ENCODE data around the gene CAPZA1. TPM values are rescaled to one million over a fixed set of nuclear protein-coding genes. Genes with fewer than 3 reads are reported as not detected.

CAPZA1 gene
- polyA plus RNA-seq, 1 of the 3 experiments (the other 2 are of a cell fraction) = 50.8 TPM

DNA sequence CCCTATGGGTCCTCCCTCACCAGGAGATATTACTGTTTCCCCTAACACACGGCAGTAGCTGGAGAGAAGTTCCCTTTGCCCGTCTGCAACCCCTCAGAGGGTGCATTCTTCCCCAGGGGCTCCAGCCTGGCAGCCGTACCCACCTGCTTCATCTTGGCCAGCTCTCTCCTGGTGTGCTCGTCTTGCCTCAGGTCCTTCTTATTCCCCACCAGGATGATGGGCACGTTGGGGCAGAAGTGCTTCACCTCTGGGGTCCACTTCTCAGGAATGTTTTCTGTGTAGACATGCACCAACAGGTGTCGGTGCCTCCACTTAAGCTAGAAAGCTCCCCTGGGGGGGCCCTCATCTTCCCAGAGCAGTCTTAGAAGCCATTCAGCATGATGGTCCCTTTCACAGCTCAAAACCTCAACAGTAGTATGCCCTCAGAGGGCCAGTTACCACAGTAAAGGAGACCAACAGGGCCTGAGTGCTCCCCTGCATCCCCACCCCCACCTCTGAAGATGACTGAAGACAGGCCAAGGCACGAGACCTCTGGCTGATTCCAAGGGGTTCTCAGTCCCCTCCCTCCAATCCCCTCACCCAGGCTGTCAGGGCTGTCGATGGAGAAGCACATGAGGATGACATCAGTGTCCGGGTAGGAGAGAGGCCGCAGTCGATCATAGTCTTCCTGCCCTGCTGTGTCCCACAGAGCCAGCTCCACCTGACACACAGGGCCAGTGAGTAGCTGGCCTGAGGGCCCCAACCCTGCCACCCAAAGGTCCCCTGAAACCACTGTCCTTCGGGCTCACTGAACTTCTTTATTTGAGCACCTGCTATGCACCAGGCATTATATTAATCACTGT is 83.0 kb downstream of the CAPZA1 start:
- Histone ChIP-seq H4K20me1 (ENCODE audit: insufficient read depth) (peaks cover 11% of the 10 kb centered on the region), H3K36me3 (replicated peaks in 1 of 2; ENCODE audit: control insufficient read depth in 1 of 2, insufficient read depth in 2 of 2, low read length in 1 of 2) (peaks cover 28 to 48% of the 10 kb centered on the region in 2 experiments)
- CTCF ChIA-PET = interaction anchor here (0.7 to 4.4 kb wide), 7 partner anchors 13 to 312 kb away, joined by 3 to 21 read pairs (median 5); partner anchors contain the start of genes MOV10 and PPM1J

More for the DNA sequence above, 83.0 kb downstream of the CAPZA1 start:
- TF ChIP-seq NRF1 (IDR thresholded peaks at IDR 0.05; ENCODE audit: low read depth, low read length) (no peak), GATA2 (CRISPR knock-in tag; IDR thresholded peaks at IDR 0.05) (no peak), MXI1 (IDR thresholded peaks at IDR 0.05; ENCODE audit: low read depth, low read length) (no peak), FOSL2 (IDR thresholded peaks at IDR 0.05; ENCODE audit: borderline replicate concordance, low read depth) (no peak), JUND (IDR thresholded peaks at IDR 0.05) (no peak), TCF12 (IDR thresholded peaks at IDR 0.05) (no peak), TAF1 (IDR thresholded peaks at IDR 0.05; ENCODE audit: borderline replicate concordance, low read depth, low read length) (no peak), NFIC (IDR thresholded peaks at IDR 0.05; ENCODE audit: borderline replicate concordance) (no peak), ELF1 (IDR thresholded peaks at IDR 0.05) (no peak), RAD21 (IDR thresholded peaks at IDR 0.05; ENCODE audit: low read length) (no peak), RXRA (IDR thresholded peaks at IDR 0.05; ENCODE audit: borderline replicate concordance, low read depth) (no peak), FOXM1 (IDR thresholded peaks at IDR 0.05; ENCODE audit: low read depth) (no peak)
- TF ChIP-seq, protein P1, sequence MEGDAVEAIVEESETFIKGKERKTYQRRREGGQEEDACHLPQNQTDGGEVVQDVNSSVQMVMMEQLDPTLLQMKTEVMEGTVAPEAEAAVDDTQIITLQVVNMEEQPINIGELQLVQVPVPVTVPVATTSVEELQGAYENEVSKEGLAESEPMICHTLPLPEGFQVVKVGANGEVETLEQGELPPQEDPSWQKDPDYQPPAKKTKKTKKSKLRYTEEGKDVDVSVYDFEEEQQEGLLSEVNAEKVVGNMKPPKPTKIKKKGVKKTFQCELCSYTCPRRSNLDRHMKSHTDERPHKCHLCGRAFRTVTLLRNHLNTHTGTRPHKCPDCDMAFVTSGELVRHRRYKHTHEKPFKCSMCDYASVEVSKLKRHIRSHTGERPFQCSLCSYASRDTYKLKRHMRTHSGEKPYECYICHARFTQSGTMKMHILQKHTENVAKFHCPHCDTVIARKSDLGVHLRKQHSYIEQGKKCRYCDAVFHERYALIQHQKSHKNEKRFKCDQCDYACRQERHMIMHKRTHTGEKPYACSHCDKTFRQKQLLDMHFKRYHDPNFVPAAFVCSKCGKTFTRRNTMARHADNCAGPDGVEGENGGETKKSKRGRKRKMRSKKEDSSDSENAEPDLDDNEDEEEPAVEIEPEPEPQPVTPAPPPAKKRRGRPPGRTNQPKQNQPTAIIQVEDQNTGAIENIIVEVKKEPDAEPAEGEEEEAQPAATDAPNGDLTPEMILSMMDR (IDR thresholded peaks at IDR 0.05) = no peak
- TF ChIP-seq, protein P2, sequence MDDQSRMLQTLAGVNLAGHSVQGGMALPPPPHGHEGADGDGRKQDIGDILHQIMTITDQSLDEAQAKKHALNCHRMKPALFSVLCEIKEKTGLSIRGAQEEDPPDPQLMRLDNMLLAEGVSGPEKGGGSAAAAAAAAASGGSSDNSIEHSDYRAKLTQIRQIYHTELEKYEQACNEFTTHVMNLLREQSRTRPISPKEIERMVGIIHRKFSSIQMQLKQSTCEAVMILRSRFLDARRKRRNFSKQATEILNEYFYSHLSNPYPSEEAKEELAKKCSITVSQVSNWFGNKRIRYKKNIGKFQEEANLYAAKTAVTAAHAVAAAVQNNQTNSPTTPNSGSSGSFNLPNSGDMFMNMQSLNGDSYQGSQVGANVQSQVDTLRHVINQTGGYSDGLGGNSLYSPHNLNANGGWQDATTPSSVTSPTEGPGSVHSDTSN (IDR thresholded peaks at IDR 0.05) = no peak
- TF ChIP-seq, protein P3, sequence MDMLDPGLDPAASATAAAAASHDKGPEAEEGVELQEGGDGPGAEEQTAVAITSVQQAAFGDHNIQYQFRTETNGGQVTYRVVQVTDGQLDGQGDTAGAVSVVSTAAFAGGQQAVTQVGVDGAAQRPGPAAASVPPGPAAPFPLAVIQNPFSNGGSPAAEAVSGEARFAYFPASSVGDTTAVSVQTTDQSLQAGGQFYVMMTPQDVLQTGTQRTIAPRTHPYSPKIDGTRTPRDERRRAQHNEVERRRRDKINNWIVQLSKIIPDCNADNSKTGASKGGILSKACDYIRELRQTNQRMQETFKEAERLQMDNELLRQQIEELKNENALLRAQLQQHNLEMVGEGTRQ (IDR thresholded peaks at IDR 0.05; ENCODE audit: borderline replicate concordance, low read depth, low read length) = no peak
- TF ChIP-seq, protein P4, sequence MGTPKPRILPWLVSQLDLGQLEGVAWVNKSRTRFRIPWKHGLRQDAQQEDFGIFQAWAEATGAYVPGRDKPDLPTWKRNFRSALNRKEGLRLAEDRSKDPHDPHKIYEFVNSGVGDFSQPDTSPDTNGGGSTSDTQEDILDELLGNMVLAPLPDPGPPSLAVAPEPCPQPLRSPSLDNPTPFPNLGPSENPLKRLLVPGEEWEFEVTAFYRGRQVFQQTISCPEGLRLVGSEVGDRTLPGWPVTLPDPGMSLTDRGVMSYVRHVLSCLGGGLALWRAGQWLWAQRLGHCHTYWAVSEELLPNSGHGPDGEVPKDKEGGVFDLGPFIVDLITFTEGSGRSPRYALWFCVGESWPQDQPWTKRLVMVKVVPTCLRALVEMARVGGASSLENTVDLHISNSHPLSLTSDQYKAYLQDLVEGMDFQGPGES (IDR thresholded peaks at IDR 0.05; ENCODE audit: low read depth, low read length) = no peak
- TF ChIP-seq, protein P5, sequence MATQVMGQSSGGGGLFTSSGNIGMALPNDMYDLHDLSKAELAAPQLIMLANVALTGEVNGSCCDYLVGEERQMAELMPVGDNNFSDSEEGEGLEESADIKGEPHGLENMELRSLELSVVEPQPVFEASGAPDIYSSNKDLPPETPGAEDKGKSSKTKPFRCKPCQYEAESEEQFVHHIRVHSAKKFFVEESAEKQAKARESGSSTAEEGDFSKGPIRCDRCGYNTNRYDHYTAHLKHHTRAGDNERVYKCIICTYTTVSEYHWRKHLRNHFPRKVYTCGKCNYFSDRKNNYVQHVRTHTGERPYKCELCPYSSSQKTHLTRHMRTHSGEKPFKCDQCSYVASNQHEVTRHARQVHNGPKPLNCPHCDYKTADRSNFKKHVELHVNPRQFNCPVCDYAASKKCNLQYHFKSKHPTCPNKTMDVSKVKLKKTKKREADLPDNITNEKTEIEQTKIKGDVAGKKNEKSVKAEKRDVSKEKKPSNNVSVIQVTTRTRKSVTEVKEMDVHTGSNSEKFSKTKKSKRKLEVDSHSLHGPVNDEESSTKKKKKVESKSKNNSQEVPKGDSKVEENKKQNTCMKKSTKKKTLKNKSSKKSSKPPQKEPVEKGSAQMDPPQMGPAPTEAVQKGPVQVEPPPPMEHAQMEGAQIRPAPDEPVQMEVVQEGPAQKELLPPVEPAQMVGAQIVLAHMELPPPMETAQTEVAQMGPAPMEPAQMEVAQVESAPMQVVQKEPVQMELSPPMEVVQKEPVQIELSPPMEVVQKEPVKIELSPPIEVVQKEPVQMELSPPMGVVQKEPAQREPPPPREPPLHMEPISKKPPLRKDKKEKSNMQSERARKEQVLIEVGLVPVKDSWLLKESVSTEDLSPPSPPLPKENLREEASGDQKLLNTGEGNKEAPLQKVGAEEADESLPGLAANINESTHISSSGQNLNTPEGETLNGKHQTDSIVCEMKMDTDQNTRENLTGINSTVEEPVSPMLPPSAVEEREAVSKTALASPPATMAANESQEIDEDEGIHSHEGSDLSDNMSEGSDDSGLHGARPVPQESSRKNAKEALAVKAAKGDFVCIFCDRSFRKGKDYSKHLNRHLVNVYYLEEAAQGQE (IDR thresholded peaks at IDR 0.05; ENCODE audit: low read depth, low read length) = no peak
- TF ChIP-seq, protein P6, sequence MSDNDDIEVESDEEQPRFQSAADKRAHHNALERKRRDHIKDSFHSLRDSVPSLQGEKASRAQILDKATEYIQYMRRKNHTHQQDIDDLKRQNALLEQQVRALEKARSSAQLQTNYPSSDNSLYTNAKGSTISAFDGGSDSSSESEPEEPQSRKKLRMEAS (IDR thresholded peaks at IDR 0.05; ENCODE audit: low read depth) = no peak
- Histone ChIP-seq H3K27me3 (ENCODE audit: insufficient read depth) (no peaks in the 10 kb centered on the region), H3K9me2 (no peaks in the 10 kb centered on the region), H3K9ac (no peak overlapping the region), H2AFZ (ENCODE audit: low read depth) (no peak overlapping the region), H3K4me1 (ENCODE audit: control insufficient read depth in 1 of 2, insufficient read depth in 2 of 2, low read depth in 1 of 2, low read length in 1 of 2) (peaks cover 36 to 63% of the 10 kb centered on the region in 2 experiments; a peak in 3 of 4 replicates), H3K4me2 (0 out of 2 replicates have a peak overlapping the region, but pooled peaks have one; percentile 96), H3K4me3 (ENCODE audit: low read depth in 2 of 2, low read length in 1 of 2) (no peak overlapping the region), H3F3A (replicated peaks; ENCODE audit: insufficient read depth) (peaks cover 42% of the 10 kb centered on the region), H3K27ac (ENCODE audit: low read depth in 2 of 2, low read length in 1 of 2) (peak overlapping the region; percentile 47 to 90; a peak in 2 of 4 replicates), H3K9me3 (no peaks in the 10 kb centered on the region), H3K79me2 (ENCODE audit: insufficient read depth) (peaks cover 43% of the 10 kb centered on the region)
- no peak for DNase-seq
- 90% methylated on average over 9 of the region's 12 CpGs for WGBS (ENCODE audit: low lambda C conversion rate)
- POLR2A ChIA-PET = interaction anchor here (0.6 to 2.6 kb wide), 4 partner anchors 28 to 1515 kb away, joined by 3 to 8 read pairs (median 4); partner anchors contain the start of gene MOV10

Measured in SK-N-SH (cell line).